Chondrocyte (in vitro differentiated cells): ENCODE data around the gene PIMREG. TPM values are rescaled to one million over a fixed set of nuclear protein-coding genes. Genes with fewer than 3 reads are reported as not detected.

Source experiments
- DNase-seq: peaks from one replicate; pipeline ENCODE4 v3.0.0; 2021; ENCODE audit warnings: mixed read lengths, low spot score
- H3K27ac Mint-ChIP-seq: one replicate; pipeline ENCODE4 v1.8.0; 2021; ENCODE audit warnings: mild to moderate bottlenecking, moderate library complexity, mixed read lengths; ENCODE audit not compliant: unreplicated experiment
- H3K27me3 Mint-ChIP-seq: 2 replicates; pipeline ENCODE4 v1.8.0; 2021; ENCODE audit warnings: low read depth, mixed read lengths
- H3K36me3 Mint-ChIP-seq: 2 replicates; pipeline ENCODE4 v1.8.0; 2021; ENCODE audit warnings: low read depth, mixed read lengths
- H3K4me1 Mint-ChIP-seq: 2 replicates; pipeline ENCODE4 v1.8.0; 2021; ENCODE audit warnings: low read depth, mild to moderate bottlenecking, mixed read lengths
- H3K4me3 Mint-ChIP-seq: one replicate; pipeline ENCODE4 v1.8.0; 2021; ENCODE audit warnings: mild to moderate bottlenecking, moderate library complexity, mixed read lengths; ENCODE audit not compliant: unreplicated experiment
- H3K9me3 Mint-ChIP-seq: 2 replicates; pipeline ENCODE4 v1.8.0; 2021; ENCODE audit warnings: low read depth, mixed read lengths
- CTCF ChIP-seq: fragments of 200-600 bp; sonication (generic); IDR thresholded peaks from 2 replicates; pipeline ENCODE4 v1.5.0; 2021; ENCODE audit warnings: antibody characterized with exemption, mild to moderate bottlenecking, moderate library complexity
- total RNA-seq: library from RNA; stranded (reverse); gene quantifications from 3 replicates; pipeline ENCODE4 v1.2.1, GENCODE V29; 2021

Gene PIMREG
- total RNA-seq, 1 donor from 2014 or later = 7.0 TPM

GRCh38 chr17:6454495-6455320, 10.5 kb downstream of the PIMREG start:
- peak; percentile 82 for DNase-seq
- no peaks in the 10 kb centered on the region for H3K9me3 Mint-ChIP-seq
- peak overlapping the region; percentile 15 for H3K4me3 Mint-ChIP-seq
- H3K4me1 Mint-ChIP-seq = peaks cover 10% of the 10 kb centered on the region
- H3K36me3 Mint-ChIP-seq = peaks cover 4% of the 10 kb centered on the region
- no peak overlapping the region for H3K27ac Mint-ChIP-seq
- no peak for TF ChIP-seq CTCF
- peaks cover 12% of the 10 kb centered on the region for H3K27me3 Mint-ChIP-seq

GRCh38 chr17:6455321-6455705, 11.1 kb downstream of the PIMREG start:
- peak overlapping the region; percentile 60 for H3K4me3 Mint-ChIP-seq
- H3K27ac Mint-ChIP-seq = no peak overlapping the region
- peaks cover 15% of the 10 kb centered on the region for H3K27me3 Mint-ChIP-seq
- DNase-seq = peak; percentile 86
- peaks cover 4% of the 10 kb centered on the region for H3K36me3 Mint-ChIP-seq
- TF ChIP-seq CTCF = no peak
- peaks cover 10% of the 10 kb centered on the region for H3K4me1 Mint-ChIP-seq
- H3K9me3 Mint-ChIP-seq = no peaks in the 10 kb centered on the region

GRCh38 chr17:6456321-6456720, 12.1 kb downstream of the PIMREG start:
- H3K9me3 Mint-ChIP-seq = no peaks in the 10 kb centered on the region
- TF ChIP-seq CTCF = no peak
- DNase-seq = peak; percentile 47
- H3K27ac Mint-ChIP-seq = no peak overlapping the region
- H3K4me3 Mint-ChIP-seq = no peak overlapping the region
- peaks cover 15% of the 10 kb centered on the region for H3K27me3 Mint-ChIP-seq
- peaks cover 8% of the 10 kb centered on the region for H3K36me3 Mint-ChIP-seq
- H3K4me1 Mint-ChIP-seq = peaks cover 10% of the 10 kb centered on the region

- Mint-ChIP-seq H3K4me1 (peaks cover 10% of the 10 kb centered on the region), H3K4me3 (no peak overlapping the region), H3K27me3 (peaks cover 15% of the 10 kb centered on the region), H3K36me3 (peaks cover 8% of the 10 kb centered on the region), H3K9me3 (no peaks in the 10 kb centered on the region), H3K27ac (peak overlapping the region; percentile 81)
- no peak for TF ChIP-seq CTCF
- no peak for DNase-seq
These were observed 12.8 kb downstream of the PIMREG start for GRCh38 chr17:6456914-6457687.

GRCh38 chr17:6457688-6458459, 13.6 kb downstream of the PIMREG start:
- Mint-ChIP-seq H3K27ac (no peak overlapping the region), H3K27me3 (peaks cover 15% of the 10 kb centered on the region), H3K4me1 (peaks cover 10% of the 10 kb centered on the region), H3K9me3 (no peaks in the 10 kb centered on the region), H3K4me3 (no peak overlapping the region), H3K36me3 (peaks cover 8% of the 10 kb centered on the region)
- peak; percentile 77 for DNase-seq
- no peak for TF ChIP-seq CTCF
